Calu3 (cell line): Measurements from ENCODE around the gene PHF2. TPM values are rescaled to one million over a fixed set of nuclear protein-coding genes. Genes with fewer than 3 reads are reported as not detected.

Experiments used
- BruUV-seq: library from RNA; stranded (reverse); fragments of 400-500 nt; replicated peaks from 2 replicates; lab custom pipeline; 2021; lab: Mats Ljungman, UMichigan
- CTCF ChIA-PET: fragments of 300-600 bp; sonication (Branson Sonifier 250); formaldehyde crosslinking; loops from one replicate; lab custom pipeline; 2022; ENCODE audit warnings: antibody characterized with exemption; lab: Charles Lee
- DNase-seq: peaks from one replicate; pipeline ENCODE4 v3.0.0; 2022
- H3K27ac Mint-ChIP-seq: one replicate; pipeline ENCODE4 v1.8.0; 2022; ENCODE audit warnings: mixed read lengths; ENCODE audit not compliant: unreplicated experiment
- H3K27me3 Mint-ChIP-seq: one replicate; pipeline ENCODE4 v1.8.0; 2022; ENCODE audit warnings: mixed read lengths; ENCODE audit not compliant: unreplicated experiment
- H3K36me3 Mint-ChIP-seq: one replicate; pipeline ENCODE4 v1.8.0; 2022; ENCODE audit warnings: mild to moderate bottlenecking, moderate library complexity, mixed read lengths; ENCODE audit not compliant: insufficient read depth, unreplicated experiment
- H3K4me1 Mint-ChIP-seq: one replicate; pipeline ENCODE4 v1.8.0; 2022; ENCODE audit warnings: mild to moderate bottlenecking, low read depth, mixed read lengths; ENCODE audit not compliant: unreplicated experiment
- H3K4me3 Mint-ChIP-seq: one replicate; pipeline ENCODE4 v1.8.0; 2022; ENCODE audit warnings: mild to moderate bottlenecking, low read depth, moderate library complexity, mixed read lengths; ENCODE audit not compliant: unreplicated experiment
- H3K9me3 Mint-ChIP-seq: one replicate; pipeline ENCODE4 v1.8.0; 2022; ENCODE audit warnings: low read depth, mixed read lengths; ENCODE audit not compliant: unreplicated experiment
- CTCF ChIP-seq: fragments of 200-600 bp; IDR thresholded peaks from one replicate; pipeline ENCODE4 v1.8.0; 2022; ENCODE audit warnings: antibody characterized with exemption; ENCODE audit not compliant: unreplicated experiment
- intact Hi-C: fragments of 100-400 bp; cut with micrococcal nuclease; formaldehyde crosslinking; loops from one replicate; pipeline ENCODE4 v1.10.0; 2022; ENCODE audit not compliant: unreplicated experiment
- total RNA-seq: library from RNA; stranded (reverse); gene quantifications from 2 replicates; pipeline ENCODE4 v1.2.3, GENCODE V29; 2022

Gene PHF2
- total RNA-seq, 1 experiment from 2014 or later, result 13.9 TPM

- no peak for TF ChIP-seq CTCF
- Mint-ChIP-seq H3K27me3 (no peaks in the 10 kb centered on the region), H3K9me3 (no peaks in the 10 kb centered on the region), H3K27ac (no peak overlapping the region), H3K4me1 (no peaks in the 10 kb centered on the region), H3K36me3 (peaks cover 5% of the 10 kb centered on the region), H3K4me3 (no peak overlapping the region)
- DNase-seq, result no peak
- BruUV-seq, result no TSS peak
- CTCF ChIA-PET, result no interaction called here
- intact Hi-C loops, result no loop called here
Measured at GRCh38 chr9:93633492-93634221, 57.3 kb downstream of the PHF2 start.

DNA sequence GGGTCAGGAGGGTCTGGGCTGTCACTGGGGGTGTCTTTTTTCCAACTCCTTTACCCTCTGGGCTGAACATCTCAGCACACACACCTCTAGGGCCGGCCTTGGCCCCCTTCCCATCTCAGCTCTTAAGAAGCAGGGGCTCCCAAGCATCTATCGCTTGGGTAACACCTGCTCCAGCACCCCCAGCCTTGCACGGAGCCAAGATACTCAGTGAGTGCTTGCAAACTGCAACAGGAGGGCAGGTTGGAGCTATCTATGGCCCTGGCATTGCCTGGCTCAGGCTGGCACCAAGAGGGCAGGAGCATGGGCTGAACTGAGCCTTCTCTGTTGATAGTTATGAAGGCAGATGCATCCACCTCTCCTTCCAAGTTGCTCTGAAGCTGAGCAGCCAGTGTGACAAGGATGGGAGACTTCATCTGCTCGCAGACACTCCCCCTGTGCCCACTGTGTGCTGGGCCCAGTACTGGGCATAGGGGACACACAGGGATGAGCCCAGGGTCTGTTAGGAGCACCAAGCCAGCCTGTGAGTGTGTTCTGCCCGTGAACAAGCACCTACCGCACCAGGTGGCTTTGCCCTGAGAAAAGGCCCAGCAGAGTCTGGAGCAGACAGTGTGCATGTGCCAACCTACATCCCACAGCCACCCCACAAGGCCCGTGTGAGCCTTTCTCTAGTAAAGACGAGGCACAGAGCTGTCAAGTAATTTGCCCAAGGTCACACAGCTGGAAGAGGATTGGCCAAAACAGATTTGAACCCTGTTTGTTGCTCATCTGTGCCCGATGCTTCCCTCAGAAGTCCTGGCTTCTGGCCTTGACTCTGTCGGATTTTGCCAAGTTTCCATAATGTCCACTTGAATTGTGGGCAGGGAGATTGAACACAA lies 58.2 kb downstream of the PHF2 start:
- H3K27me3 Mint-ChIP-seq, result no peaks in the 10 kb centered on the region
- CTCF ChIA-PET, result no interaction called here
- no peak for DNase-seq
- no peak overlapping the region for H3K27ac Mint-ChIP-seq
- BruUV-seq, result no TSS peak
- H3K4me1 Mint-ChIP-seq, result no peaks in the 10 kb centered on the region
- no peak overlapping the region for H3K4me3 Mint-ChIP-seq
- peaks cover 5% of the 10 kb centered on the region for H3K36me3 Mint-ChIP-seq
- intact Hi-C loops, result no loop called here
- no peaks in the 10 kb centered on the region for H3K9me3 Mint-ChIP-seq
- no peak for TF ChIP-seq CTCF

DNA sequence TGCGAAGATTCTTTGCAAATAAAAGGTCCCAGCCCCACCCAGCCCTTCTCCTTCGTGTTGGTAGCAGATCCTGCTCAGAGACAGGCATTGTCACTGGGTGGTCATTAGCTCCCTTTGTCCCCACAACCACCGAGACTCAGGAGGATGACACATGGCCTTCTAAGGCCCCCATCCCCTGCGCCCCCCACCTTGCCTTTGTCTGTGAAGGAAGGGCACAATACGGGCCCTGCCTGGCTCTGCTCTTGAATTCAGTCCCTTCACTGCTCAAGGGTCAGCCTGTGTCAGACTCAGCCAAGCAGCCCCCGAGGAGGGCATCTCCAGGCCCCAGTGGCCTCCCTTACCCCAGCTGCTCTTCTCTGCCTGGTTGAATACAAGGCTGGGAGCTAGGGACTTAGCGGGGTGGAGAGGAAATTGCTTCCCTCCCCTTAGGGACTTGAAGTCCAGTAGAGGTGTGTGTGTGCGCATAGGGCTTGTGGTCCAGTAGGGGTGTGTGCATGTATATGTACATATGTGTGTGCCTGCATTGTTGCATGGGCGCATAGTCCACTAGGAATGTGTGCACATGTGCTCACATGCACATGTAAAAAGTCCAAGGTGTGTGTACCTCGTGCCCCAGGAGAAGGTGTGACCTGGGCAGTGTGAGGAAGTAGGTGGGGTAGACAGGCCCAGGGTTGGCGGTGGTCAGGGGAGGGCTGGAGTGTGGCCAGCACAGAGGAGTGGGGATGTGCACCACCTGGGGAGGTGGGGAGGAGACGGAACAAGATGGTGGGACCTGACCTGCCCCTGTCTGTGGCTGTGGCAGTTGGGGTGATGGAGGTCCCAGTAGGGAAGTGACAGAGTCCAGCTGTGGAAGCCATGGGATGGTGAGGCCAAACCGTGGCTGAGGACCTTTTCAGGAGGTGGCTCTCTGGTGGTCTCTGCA lies 59.1 kb downstream of the PHF2 start:
- TF ChIP-seq CTCF, result no peak
- Mint-ChIP-seq H3K27ac (no peak overlapping the region), H3K9me3 (no peaks in the 10 kb centered on the region), H3K4me3 (no peak overlapping the region), H3K4me1 (no peaks in the 10 kb centered on the region), H3K36me3 (peaks cover 5% of the 10 kb centered on the region), H3K27me3 (no peaks in the 10 kb centered on the region)
- CTCF ChIA-PET, result no interaction called here
- DNase-seq, result no peak
- no TSS peak for BruUV-seq
- intact Hi-C loops, result no loop called here

DNA sequence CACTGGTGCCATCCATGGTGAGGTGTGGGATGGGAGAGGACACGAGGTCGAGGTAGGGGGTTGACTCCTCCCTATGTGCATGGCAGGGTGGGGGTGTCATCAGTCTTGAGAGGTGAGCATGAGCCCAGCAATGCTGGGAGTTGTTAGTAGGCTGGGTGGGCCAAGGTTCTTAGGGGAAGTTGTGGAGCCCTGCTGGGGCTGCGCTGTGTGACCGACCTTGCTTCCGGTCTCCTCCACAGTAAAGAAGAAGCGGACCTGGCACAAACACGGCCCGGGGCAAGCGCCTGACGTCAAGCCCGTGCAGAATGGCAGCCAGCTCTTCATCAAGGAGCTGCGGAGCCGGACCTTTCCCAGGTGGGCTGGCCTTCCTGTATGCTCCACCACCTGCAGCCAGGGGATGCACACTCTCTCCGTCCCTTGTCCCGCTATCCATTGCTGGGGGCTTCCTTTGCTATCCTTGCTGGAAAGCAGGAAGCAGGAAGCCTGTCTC lies 59.8 kb downstream of the PHF2 start:
- DNase-seq, result no peak
- H3K27me3 Mint-ChIP-seq, result no peaks in the 10 kb centered on the region
- H3K9me3 Mint-ChIP-seq, result no peaks in the 10 kb centered on the region
- H3K36me3 Mint-ChIP-seq, result peaks cover 5% of the 10 kb centered on the region
- H3K4me3 Mint-ChIP-seq, result no peak overlapping the region
- CTCF ChIA-PET, result no interaction called here
- no peak for TF ChIP-seq CTCF
- H3K27ac Mint-ChIP-seq, result no peak overlapping the region
- no TSS peak for BruUV-seq
- no peaks in the 10 kb centered on the region for H3K4me1 Mint-ChIP-seq
- intact Hi-C loops, result no loop called here
